ENCODE measurements around the gene HOXC10. TPM values are rescaled to one million over a fixed set of nuclear protein-coding genes. Genes with fewer than 3 reads are reported as not detected.

Gene HOXC10
- total and polyA plus RNA-seq, 4 donors, result 0.18 TPM; not detected in 3

- TF ChIP-seq, protein P1, sequence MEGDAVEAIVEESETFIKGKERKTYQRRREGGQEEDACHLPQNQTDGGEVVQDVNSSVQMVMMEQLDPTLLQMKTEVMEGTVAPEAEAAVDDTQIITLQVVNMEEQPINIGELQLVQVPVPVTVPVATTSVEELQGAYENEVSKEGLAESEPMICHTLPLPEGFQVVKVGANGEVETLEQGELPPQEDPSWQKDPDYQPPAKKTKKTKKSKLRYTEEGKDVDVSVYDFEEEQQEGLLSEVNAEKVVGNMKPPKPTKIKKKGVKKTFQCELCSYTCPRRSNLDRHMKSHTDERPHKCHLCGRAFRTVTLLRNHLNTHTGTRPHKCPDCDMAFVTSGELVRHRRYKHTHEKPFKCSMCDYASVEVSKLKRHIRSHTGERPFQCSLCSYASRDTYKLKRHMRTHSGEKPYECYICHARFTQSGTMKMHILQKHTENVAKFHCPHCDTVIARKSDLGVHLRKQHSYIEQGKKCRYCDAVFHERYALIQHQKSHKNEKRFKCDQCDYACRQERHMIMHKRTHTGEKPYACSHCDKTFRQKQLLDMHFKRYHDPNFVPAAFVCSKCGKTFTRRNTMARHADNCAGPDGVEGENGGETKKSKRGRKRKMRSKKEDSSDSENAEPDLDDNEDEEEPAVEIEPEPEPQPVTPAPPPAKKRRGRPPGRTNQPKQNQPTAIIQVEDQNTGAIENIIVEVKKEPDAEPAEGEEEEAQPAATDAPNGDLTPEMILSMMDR (IDR thresholded peaks at IDR 0.05; ENCODE audit: control extremely low read depth, extremely low read depth), result no peak
- DNase-seq, result no peak
- no peak overlapping the region for H3K9ac ChIP-seq (ENCODE audit: insufficient read depth in 1 of 2, low read length in 2 of 2)
- peaks cover 0 to 21% (median 3%) of the 10 kb centered on the region in 5 donors for H3K4me1 ChIP-seq (ENCODE audit: control insufficient read depth in 5 of 5, insufficient read depth in 5 of 5, low read length in 5 of 5)
- peaks cover 9 to 93% (median 72%) of the 10 kb centered on the region in 3 donors for H3K27me3 ChIP-seq (ENCODE audit: control insufficient read depth in 3 of 3, insufficient read depth in 3 of 3, low read length in 2 of 3)
- H3K4me3 ChIP-seq, result no peak overlapping the region
- 23 to 31% methylated on average over 17 of the region's 17 CpGs for WGBS, 2 donors
- H3K9me3 ChIP-seq (ENCODE audit: control insufficient read depth in 4 of 4, insufficient read depth in 3 of 4, low read length in 3 of 4), result no peaks in the 10 kb centered on the region
- H3K36me3 ChIP-seq (ENCODE audit: control insufficient read depth in 4 of 4, insufficient read depth in 4 of 4, low read length in 4 of 4), result no peaks in the 10 kb centered on the region
- no peak overlapping the region for H3K27ac ChIP-seq (ENCODE audit: low read depth in 1 of 2, low read length in 1 of 2)
- ATAC-seq (ENCODE audit: insufficient read depth, low FRiP score), result no peak
These were observed 39.2 kb downstream of the HOXC10 start for GRCh38 chr12:54024127-54024526.

- Histone ChIP-seq H3K9me3 (ENCODE audit: control insufficient read depth in 4 of 4, insufficient read depth in 3 of 4, low read length in 3 of 4) (no peaks in the 10 kb centered on the region), H3K9ac (ENCODE audit: insufficient read depth in 1 of 2, low read length in 2 of 2) (no peak overlapping the region), H3K4me3 (no peak overlapping the region), H3K4me1 (ENCODE audit: control insufficient read depth in 5 of 5, insufficient read depth in 5 of 5, low read length in 5 of 5) (peaks cover 0 to 19% (median 0%) of the 10 kb centered on the region in 5 donors), H3K27me3 (ENCODE audit: control insufficient read depth in 3 of 3, insufficient read depth in 3 of 3, low read length in 2 of 3) (peaks cover 9 to 96% (median 73%) of the 10 kb centered on the region in 3 donors), H3K27ac (ENCODE audit: low read depth in 1 of 2, low read length in 1 of 2) (no peak overlapping the region), H3K36me3 (ENCODE audit: control insufficient read depth in 4 of 4, insufficient read depth in 4 of 4, low read length in 4 of 4) (no peaks in the 10 kb centered on the region)
- ATAC-seq (ENCODE audit: insufficient read depth, low FRiP score), result no peak
- TF ChIP-seq, protein P1 (IDR thresholded peaks at IDR 0.05; ENCODE audit: control extremely low read depth, extremely low read depth), result no peak
- DNase-seq, result no peak
- WGBS, 2 donors, result 39 to 42% methylated on average over 5 of the region's 5 CpGs
These were observed 39.8 kb downstream of the HOXC10 start for GRCh38 chr12:54024581-54025305.

- WGBS, 2 donors, result 17 to 28% methylated on average over 7 of the region's 7 CpGs
- Histone ChIP-seq H3K9ac (ENCODE audit: insufficient read depth in 1 of 2, low read length in 2 of 2) (peak overlapping the region in 1 of 2 donors; percentile 32), H3K9me3 (ENCODE audit: control insufficient read depth in 4 of 4, insufficient read depth in 3 of 4, low read length in 3 of 4) (no peaks in the 10 kb centered on the region), H3K36me3 (ENCODE audit: control insufficient read depth in 4 of 4, insufficient read depth in 4 of 4, low read length in 4 of 4) (no peaks in the 10 kb centered on the region), H3K4me3 (no peak overlapping the region), H3K27ac (ENCODE audit: low read depth in 1 of 2, low read length in 1 of 2) (no peak overlapping the region), H3K4me1 (ENCODE audit: control insufficient read depth in 5 of 5, insufficient read depth in 5 of 5, low read length in 5 of 5) (peaks cover 0 to 19% (median 0%) of the 10 kb centered on the region in 5 donors), H3K27me3 (ENCODE audit: control insufficient read depth in 3 of 3, insufficient read depth in 3 of 3, low read length in 2 of 3) (peaks cover 9 to 93% (median 74%) of the 10 kb centered on the region in 3 donors)
- DNase-seq (no peak), ATAC-seq (ENCODE audit: insufficient read depth, low FRiP score) (no peak)
- TF ChIP-seq, protein P1 (IDR thresholded peaks at IDR 0.05; ENCODE audit: control extremely low read depth, extremely low read depth), result no peak
These were observed 40.8 kb downstream of the HOXC10 start for GRCh38 chr12:54025499-54026405.

All from lung (tissue), 12 donors.